SK-N-SH treated with all-trans-retinoic acid at 6 μM for 48 hours (cell line): ENCODE data around the gene NFYB.
"Not testable (repeated sequence)": the region's sequence is repeated elsewhere in the genome, so short reads cannot be mapped to it uniquely, and the experiment has no call there.

Source experiments
- ATAC-seq: fragments of 200-7000 bp; cut with Tn5 transposase; 3 replicates; pipeline ENCODE4 v1.9.1; 2020; ENCODE audit warnings: mild to moderate bottlenecking, moderate library complexity
- BACH2 ChIP-seq: fragments of 250-450 bp; sonication (Bioruptor Pico); IDR thresholded peaks from 2 replicates; pipeline ENCODE4 v1.9.0; 2021; ENCODE audit warnings: mild to moderate bottlenecking, borderline replicate concordance
- ESRRG ChIP-seq: fragments of 250-450 bp; sonication (Bioruptor Pico); IDR thresholded peaks from 2 replicates; pipeline ENCODE4 v1.6.1; 2021; ENCODE audit warnings: mild to moderate bottlenecking
- ISL1 ChIP-seq: fragments of 250-450 bp; sonication (Bioruptor Pico); IDR thresholded peaks from 2 replicates; pipeline ENCODE4 v2.1.2; 2022; ENCODE audit warnings: mild to moderate bottlenecking, moderate library complexity
- OSR1 ChIP-seq: fragments of 250-450 bp; sonication (Bioruptor Pico); IDR thresholded peaks from 2 replicates; pipeline ENCODE4 v1.8.0; 2022; ENCODE audit warnings: moderate library complexity, mild to moderate bottlenecking, inconsistent platforms
- SNAI2 ChIP-seq: fragments of 250-450 bp; sonication (Bioruptor Pico); IDR thresholded peaks from 2 replicates; pipeline ENCODE4 v1.5.0; 2020; ENCODE audit warnings: mild to moderate bottlenecking, moderate library complexity
- TOX ChIP-seq: fragments of 250-450 bp; sonication (Bioruptor Pico); IDR thresholded peaks from 2 replicates; pipeline ENCODE4 v1.8.0; 2021; ENCODE audit warnings: mild to moderate bottlenecking, moderate library complexity, borderline replicate concordance
- ZC3H10 ChIP-seq: fragments of 250-450 bp; sonication (Bioruptor Pico); IDR thresholded peaks from 2 replicates; pipeline ENCODE4 v1.5.1; 2021; ENCODE audit warnings: mild to moderate bottlenecking, moderate library complexity
- ZFP3 ChIP-seq: fragments of 250-450 bp; sonication (Bioruptor Pico); IDR thresholded peaks from 2 replicates; pipeline ENCODE4 v1.5.0; 2020; ENCODE audit warnings: mild to moderate bottlenecking, moderate library complexity
- ZFP30 ChIP-seq: fragments of 450-650 bp; formaldehyde crosslinking; IDR thresholded peaks from 2 replicates; pipeline ENCODE4 v1.5.0; 2022; ENCODE audit warnings: mild to moderate bottlenecking, moderate library complexity
- ZNF565 ChIP-seq: fragments of 450-650 bp; formaldehyde crosslinking; conservative IDR thresholded peaks from 2 replicates; pipeline ENCODE4 v1.5.0; 2020; ENCODE audit warnings: low read depth, mild to moderate bottlenecking, moderate library complexity
- ZNF70 ChIP-seq: fragments of 450-650 bp; formaldehyde crosslinking; IDR thresholded peaks from 2 replicates; pipeline ENCODE4 v1.5.0; 2020; ENCODE audit warnings: mild to moderate bottlenecking, moderate library complexity
- ZNF8 ChIP-seq: fragments of 450-650 bp; formaldehyde crosslinking; IDR thresholded peaks from 2 replicates; pipeline ENCODE4 v1.5.0; 2020; ENCODE audit warnings: mild to moderate bottlenecking, moderate library complexity
- TF ChIP-seq, protein P1 (sequence below): fragments of 250-450 bp; sonication (Bioruptor Pico); IDR thresholded peaks from 2 replicates; pipeline ENCODE4 v1.8.0; 2021; ENCODE audit warnings: low read depth, mild to moderate bottlenecking, moderate library complexity, borderline replicate concordance
- TF ChIP-seq, protein P2 (sequence below): fragments of 250-450 bp; sonication (Bioruptor Pico); IDR thresholded peaks from 2 replicates; pipeline ENCODE4 v1.8.0; 2020; ENCODE audit warnings: mild to moderate bottlenecking, moderate library complexity, borderline replicate concordance
- TF ChIP-seq, protein P3 (sequence below): fragments of 250-450 bp; sonication (Bioruptor Pico); IDR thresholded peaks from 2 replicates; pipeline ENCODE4 v1.5.1; 2021; ENCODE audit warnings: mild to moderate bottlenecking, moderate library complexity

Gene NFYB

DNA sequence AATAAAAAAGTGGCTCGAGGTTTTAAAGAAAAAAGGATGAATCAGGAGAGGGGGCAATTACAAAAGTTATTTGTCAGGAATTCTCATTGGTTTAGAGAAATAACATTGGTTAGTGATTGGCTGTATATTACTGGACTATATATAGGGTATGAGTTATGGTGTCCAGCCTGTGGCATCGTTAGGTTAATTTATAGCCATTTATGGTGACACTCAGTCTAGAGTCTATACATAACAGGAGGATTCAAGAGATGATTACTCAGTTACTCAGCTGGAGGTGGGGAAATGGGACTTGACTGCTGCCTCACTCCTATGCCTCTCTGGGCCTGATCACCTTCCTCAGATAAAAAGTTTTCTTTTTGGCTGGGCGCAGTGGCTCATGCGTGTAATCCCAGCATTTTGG lies 25.6 kb upstream of the NFYB start (continued):
- TF ChIP-seq ZNF70 (CRISPR knock-in tag) (no peak), OSR1 (CRISPR knock-in tag) (no peak), TOX (no peak), ZNF565 (CRISPR knock-in tag) (no peak), BACH2 (CRISPR knock-in tag) (no peak), ZFP3 (no peak)
- TF ChIP-seq, protein P1, sequence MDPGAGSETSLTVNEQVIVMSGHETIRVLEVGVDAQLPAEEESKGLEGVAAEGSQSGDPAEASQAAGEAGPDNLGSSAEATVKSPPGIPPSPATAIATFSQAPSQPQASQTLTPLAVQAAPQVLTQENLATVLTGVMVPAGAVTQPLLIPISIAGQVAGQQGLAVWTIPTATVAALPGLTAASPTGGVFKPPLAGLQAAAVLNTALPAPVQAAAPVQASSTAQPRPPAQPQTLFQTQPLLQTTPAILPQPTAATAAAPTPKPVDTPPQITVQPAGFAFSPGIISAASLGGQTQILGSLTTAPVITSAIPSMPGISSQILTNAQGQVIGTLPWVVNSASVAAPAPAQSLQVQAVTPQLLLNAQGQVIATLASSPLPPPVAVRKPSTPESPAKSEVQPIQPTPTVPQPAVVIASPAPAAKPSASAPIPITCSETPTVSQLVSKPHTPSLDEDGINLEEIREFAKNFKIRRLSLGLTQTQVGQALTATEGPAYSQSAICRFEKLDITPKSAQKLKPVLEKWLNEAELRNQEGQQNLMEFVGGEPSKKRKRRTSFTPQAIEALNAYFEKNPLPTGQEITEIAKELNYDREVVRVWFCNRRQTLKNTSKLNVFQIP (CRISPR knock-in tag) = no peak

DNA sequence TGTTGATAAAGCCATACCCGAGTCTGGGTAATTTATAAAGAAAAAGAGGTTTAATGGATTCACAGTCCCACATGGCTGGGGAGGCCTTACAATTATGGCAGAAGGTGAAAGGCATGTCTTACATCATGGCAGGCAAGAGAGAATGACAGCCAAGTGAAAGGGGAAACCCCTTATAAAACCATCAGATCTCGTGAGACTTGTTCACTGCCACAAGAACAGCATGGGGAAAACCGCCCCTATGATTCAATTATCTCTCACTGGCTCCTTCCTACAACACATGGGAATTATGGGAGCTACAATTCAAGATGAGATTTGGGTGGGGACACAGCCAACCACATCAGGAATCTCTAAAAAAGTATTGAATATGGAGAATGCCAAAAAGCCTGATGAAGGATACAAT lies 25.0 kb upstream of the NFYB start:
- not testable (repeated sequence) for ATAC-seq

DNA sequence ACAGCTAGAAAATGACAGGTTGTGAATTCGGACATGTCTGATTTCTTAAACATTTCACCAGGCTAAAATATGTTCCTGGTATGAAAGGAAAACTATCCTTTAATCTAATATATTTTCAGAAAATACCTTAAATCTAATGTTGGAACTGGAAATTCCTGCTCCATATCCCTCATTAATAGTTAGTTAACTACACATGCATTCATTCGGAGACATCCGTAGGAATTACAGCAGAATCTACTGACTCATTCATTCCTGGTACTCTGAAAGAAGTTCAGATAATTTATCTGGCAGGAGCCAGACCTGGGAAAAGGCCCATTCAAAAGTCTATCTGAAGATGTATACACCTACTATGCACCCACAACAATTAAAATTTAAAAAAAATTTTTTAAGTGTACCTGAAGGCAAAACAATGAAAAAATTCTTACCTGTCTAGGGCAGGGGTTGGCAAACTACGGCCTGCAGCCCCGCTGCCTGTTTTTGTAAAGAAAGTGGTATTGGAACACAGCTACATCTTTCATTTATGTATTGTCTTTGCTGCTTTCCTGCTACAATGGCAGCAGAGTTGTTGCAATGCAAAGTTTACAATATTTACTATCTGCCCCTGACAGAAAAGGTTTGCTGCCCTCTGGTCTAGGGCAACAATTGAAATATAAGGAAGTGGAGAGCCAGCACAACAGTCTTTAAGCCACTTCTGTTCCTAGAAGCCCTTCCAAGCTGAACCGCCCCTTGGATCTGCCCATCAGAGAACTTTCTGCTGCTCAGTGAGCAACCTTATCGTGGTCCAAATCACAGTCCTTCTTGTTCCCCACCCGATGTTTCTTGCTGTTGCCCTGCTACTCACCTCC lies 17.9 kb upstream of the NFYB start:
- TF ChIP-seq ISL1 (CRISPR knock-in tag) (0 out of 2 replicates have a peak, but pooled peaks have one; percentile 38), ZNF8 (no peak)
- peak; percentile 67 for ATAC-seq

DNA sequence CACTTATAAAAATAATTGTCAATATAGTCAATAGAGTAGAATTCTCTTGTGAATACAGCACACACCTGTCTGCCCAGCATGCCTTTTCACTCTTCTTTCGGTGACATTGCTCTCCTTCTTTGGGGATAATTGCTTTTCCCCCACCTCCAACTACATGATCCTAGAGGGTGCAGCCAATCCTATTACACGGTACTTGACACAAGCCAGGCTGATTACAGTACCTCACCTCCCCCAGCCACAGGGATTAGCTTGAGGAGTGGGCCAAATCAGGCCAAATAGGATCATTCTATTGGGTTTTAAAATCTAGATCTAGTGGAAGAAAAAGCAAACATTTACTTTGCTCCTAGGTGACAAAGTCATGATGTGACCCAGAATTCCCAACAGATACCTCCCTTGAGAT lies 16.8 kb upstream of the NFYB start:
- no peak for TF ChIP-seq ESRRG (CRISPR knock-in tag)
- TF ChIP-seq, protein P1 (CRISPR knock-in tag) = no peak
- no peak for TF ChIP-seq OSR1 (CRISPR knock-in tag)
- no peak for TF ChIP-seq ZC3H10
- TF ChIP-seq, protein P2, sequence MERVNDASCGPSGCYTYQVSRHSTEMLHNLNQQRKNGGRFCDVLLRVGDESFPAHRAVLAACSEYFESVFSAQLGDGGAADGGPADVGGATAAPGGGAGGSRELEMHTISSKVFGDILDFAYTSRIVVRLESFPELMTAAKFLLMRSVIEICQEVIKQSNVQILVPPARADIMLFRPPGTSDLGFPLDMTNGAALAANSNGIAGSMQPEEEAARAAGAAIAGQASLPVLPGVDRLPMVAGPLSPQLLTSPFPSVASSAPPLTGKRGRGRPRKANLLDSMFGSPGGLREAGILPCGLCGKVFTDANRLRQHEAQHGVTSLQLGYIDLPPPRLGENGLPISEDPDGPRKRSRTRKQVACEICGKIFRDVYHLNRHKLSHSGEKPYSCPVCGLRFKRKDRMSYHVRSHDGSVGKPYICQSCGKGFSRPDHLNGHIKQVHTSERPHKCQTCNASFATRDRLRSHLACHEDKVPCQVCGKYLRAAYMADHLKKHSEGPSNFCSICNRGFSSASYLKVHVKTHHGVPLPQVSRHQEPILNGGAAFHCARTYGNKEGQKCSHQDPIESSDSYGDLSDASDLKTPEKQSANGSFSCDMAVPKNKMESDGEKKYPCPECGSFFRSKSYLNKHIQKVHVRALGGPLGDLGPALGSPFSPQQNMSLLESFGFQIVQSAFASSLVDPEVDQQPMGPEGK (CRISPR knock-in tag) = no peak
- no peak for TF ChIP-seq BACH2 (CRISPR knock-in tag)
- no peak for ATAC-seq

DNA sequence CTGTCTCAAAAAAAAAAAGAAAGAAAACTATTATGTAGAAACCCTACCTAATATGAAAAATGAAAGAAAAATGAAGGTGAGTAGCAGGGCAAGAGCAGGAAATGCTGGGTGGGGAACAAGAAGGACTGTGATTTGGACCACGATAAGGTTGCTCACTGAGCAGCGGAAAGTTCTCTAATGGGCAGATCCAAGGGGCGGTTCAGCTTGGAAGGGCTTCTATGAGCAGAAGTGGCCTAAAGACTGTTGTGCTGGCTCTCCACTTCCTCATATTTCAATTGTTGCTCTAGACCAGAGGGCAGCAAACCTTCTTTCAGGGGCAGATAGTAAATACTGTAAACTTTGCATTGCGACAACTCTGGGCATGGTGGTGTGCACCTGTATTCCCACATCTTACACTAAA lies 16.3 kb upstream of the NFYB start:
- TF ChIP-seq ZNF8 = no peak
- TF ChIP-seq, protein P2 (CRISPR knock-in tag) = no peak
- TF ChIP-seq, protein P3, sequence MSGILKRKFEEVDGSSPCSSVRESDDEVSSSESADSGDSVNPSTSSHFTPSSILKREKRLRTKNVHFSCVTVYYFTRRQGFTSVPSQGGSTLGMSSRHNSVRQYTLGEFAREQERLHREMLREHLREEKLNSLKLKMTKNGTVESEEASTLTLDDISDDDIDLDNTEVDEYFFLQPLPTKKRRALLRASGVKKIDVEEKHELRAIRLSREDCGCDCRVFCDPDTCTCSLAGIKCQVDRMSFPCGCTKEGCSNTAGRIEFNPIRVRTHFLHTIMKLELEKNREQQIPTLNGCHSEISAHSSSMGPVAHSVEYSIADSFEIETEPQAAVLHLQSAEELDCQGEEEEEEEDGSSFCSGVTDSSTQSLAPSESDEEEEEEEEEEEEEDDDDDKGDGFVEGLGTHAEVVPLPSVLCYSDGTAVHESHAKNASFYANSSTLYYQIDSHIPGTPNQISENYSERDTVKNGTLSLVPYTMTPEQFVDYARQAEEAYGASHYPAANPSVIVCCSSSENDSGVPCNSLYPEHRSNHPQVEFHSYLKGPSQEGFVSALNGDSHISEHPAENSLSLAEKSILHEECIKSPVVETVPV (CRISPR knock-in tag) = no peak
- ATAC-seq = no peak

DNA sequence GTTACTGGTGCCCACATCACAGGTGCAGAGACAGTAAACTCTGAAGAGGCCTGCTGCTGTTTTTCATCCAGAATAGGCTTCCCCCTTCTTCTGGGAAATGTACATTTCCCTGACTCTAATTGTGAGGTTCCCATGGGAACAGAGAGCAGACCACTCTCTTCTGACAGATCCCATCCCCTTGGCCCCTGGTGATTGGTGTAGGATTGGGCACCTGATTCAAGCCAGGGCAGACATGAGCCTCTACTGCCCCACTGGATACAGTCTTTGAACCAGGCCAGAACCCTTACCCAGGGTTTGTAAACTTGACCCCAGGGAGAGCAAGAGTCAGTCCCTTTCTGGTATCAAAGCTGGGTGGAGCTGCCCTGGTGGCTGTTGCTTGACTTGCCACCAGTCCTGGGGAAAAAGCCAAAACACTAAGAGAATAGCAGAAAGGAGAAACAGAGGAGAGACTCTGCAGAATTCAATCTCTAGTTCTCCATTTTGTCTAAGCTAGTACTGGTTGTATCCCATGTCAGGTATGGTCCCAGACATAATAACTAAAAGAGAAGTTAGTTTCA lies 14.8 kb upstream of the NFYB start:
- ATAC-seq = no peak; the same call in 2 of the 3 replicates
- no peak for TF ChIP-seq SNAI2 (CRISPR knock-in tag)
- TF ChIP-seq, protein P1 (CRISPR knock-in tag) = no peak
- no peak for TF ChIP-seq ZFP30
- no peak for TF ChIP-seq OSR1 (CRISPR knock-in tag)
- no peak for TF ChIP-seq ZNF565 (CRISPR knock-in tag)
- no peak for TF ChIP-seq ZNF8
